DND-41 (cell line): ENCODE results near the gene TMEM45A.

ENCODE experiments used
- EZH2 ChIP-seq: IDR thresholded peaks from 3 replicates; pipeline ENCODE4 v1.6.1; 2012; ENCODE audit warnings: borderline replicate concordance, low read depth, mild to moderate bottlenecking, moderate library complexity, low read length, inconsistent platforms; ENCODE audit not compliant: severe bottlenecking
- TF ChIP-seq, protein P1 (sequence below): IDR thresholded peaks from 2 replicates; pipeline ENCODE4 v1.5.1; 2012; ENCODE audit warnings: borderline replicate concordance, low read length, moderate library complexity, mild to moderate bottlenecking; ENCODE audit not compliant: poor library complexity, severe bottlenecking; ENCODE audit errors: extremely low read depth

DNA sequence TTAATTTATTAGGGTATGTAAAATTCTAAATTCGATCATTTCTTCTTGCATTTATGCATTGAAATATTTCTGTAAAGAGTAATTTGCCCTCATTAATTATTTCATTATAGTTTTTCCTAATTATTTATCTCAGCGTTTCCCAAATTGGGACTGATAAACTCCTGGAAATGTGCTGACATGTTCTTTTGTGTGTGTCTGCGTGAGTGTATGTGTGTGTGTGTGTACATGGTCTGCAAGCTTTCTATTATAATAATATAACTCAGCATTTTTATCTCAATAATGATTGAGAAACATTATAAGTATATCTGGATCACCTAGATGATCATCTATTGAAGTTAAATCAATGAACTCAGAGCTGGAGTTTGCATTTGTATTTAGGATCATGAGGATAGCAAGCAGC, 38.7 kb downstream of the TMEM45A start:
- TF ChIP-seq, protein P1, sequence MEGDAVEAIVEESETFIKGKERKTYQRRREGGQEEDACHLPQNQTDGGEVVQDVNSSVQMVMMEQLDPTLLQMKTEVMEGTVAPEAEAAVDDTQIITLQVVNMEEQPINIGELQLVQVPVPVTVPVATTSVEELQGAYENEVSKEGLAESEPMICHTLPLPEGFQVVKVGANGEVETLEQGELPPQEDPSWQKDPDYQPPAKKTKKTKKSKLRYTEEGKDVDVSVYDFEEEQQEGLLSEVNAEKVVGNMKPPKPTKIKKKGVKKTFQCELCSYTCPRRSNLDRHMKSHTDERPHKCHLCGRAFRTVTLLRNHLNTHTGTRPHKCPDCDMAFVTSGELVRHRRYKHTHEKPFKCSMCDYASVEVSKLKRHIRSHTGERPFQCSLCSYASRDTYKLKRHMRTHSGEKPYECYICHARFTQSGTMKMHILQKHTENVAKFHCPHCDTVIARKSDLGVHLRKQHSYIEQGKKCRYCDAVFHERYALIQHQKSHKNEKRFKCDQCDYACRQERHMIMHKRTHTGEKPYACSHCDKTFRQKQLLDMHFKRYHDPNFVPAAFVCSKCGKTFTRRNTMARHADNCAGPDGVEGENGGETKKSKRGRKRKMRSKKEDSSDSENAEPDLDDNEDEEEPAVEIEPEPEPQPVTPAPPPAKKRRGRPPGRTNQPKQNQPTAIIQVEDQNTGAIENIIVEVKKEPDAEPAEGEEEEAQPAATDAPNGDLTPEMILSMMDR = no peak
- no peak for TF ChIP-seq EZH2
